IPS-18c (cell line): ENCODE measurements around the gene BAHD1.

Source experiments
- H3K4me3 ChIP-seq: 2 replicates; pipeline ENCODE4 v1.7.0; 2013; ENCODE audit warnings: low read depth, mild to moderate bottlenecking, low read length, moderate library complexity; ENCODE audit not compliant: insufficient read depth
- H3K9me3 ChIP-seq: one replicate; pipeline ENCODE4 v1.6.1; 2013; ENCODE audit warnings: mild to moderate bottlenecking, low read length, moderate library complexity; ENCODE audit not compliant: control insufficient read depth, insufficient read depth

Gene BAHD1

DNA sequence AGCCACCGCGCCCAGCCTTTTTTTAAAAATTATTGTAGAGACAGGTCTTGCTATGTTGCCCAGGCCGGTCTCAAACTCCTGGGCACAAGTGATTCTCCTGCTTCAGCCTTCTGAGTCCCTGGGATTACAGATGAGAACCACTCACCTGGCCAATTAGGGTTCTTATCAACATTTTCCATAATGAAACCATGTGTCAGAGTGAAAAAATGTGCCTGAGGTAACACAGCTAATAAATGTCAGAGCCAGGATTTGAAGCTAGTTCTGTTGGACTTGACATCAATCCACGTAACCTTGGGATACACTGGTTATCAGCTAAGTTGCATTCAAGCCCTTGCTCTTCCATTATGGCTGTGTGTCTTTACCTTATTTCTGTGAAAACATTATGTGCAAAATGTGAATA lies 59.2 kb downstream of the BAHD1 start:
- H3K4me3 ChIP-seq, result no peak overlapping the region

DNA sequence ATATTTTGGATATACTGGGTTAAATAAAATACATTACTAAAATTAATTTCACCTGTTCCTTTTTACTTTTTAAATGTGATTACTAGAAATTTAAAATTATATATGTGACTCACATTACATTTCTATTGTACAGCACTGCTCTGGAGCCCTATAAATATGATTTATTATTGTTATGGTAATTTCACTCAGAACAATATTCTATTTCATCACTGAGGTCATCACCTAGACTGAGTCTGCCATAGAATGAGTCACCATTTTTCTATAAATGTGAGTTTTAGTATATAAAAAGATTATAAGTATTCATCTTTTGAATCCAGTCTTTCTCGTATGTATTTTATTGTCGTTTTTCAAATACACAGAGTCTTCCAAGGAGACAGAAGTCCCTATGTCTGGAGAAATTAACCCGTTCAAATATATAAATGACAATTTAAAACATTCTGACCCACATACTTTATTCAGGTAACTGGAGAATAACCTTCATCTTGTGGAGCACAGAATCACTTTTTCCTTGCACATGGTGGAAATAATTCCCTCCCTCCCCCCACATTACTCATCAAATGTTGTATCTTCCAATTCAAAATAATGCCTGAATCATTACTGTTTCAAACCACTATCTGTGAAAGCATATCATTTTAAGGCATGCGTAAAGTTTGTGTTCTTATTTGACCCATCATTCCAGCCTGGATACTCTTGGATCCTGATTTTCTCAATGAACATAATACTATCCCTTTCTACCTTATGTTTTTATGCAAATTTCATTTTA lies 60.0 kb downstream of the BAHD1 start:
- Histone ChIP-seq H3K4me3 (no peak overlapping the region), H3K9me3 (no peaks in the 10 kb centered on the region)

More for the DNA sequence above, 59.2 kb downstream of the BAHD1 start:
- H3K9me3 ChIP-seq, result no peaks in the 10 kb centered on the region

GRCh38 chr15:40501487-40501886 lies 60.7 kb downstream of the BAHD1 start:
- H3K4me3 ChIP-seq, result no peak overlapping the region
- no peaks in the 10 kb centered on the region for H3K9me3 ChIP-seq

DNA sequence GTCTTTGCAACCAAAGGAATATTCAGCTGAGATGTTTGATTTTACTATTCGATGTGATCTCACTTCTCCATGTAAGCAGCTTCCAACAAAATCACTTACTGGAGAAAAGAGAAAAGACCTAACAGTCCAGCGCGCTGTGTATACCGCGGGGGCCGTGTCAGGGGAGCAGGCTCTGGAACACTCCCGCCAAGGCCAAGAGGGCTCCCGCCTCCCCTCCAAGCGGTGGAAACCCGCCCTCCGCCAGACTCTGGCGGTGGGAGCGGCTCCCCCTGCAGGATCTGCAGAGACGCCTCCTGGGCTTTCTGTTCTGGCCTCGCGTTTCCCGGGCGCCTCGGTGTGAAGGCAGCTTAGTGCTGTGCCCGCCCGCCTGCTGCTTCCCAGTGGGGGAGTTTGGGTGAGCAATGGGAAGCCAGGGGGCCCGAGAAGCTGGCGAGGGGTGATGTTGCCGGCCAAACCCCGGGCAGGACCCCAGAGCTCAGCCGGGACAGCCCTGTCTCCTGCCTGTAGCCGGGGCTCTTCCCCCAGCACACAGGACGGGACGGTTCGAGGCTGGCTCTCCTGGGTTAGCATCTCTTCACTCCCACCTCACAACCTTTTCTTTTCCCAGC lies 66.3 kb downstream of the BAHD1 start:
- Histone ChIP-seq H3K9me3 (peaks cover 2% of the 10 kb centered on the region), H3K4me3 (peak overlapping the region; percentile 44; the same call in 1 of the 2 replicates)

DNA sequence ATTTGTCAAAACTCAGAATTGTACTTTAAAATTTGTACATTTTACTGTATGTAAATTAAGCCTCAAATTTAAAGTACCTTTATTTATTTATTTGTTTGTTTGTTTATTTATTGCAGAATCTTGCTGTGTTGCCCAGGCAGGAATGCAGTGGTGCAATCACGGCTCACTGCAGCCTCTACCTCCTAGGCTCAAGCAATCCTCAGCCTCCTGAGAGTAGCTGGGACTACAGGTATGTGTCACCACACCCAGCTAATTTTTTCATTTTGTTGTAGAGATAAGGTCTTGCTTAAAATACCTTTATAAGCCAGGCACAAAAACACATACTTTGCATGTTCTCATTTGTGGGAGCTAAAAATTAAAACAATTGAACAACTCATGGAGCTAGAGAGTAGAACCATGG lies 67.5 kb downstream of the BAHD1 start:
- H3K4me3 ChIP-seq, result no peak overlapping the region

GRCh38 chr15:40510201-40510600 lies 69.4 kb downstream of the BAHD1 start:
- Histone ChIP-seq H3K4me3 (no peak overlapping the region), H3K9me3 (peaks cover 2% of the 10 kb centered on the region)

More for the DNA sequence above, 67.5 kb downstream of the BAHD1 start:
- peaks cover 2% of the 10 kb centered on the region for H3K9me3 ChIP-seq

GRCh38 chr15:40511093-40511471 lies 70.3 kb downstream of the BAHD1 start:
- Histone ChIP-seq H3K9me3 (peaks cover 2% of the 10 kb centered on the region), H3K4me3 (peak overlapping the region; percentile 55)

DNA sequence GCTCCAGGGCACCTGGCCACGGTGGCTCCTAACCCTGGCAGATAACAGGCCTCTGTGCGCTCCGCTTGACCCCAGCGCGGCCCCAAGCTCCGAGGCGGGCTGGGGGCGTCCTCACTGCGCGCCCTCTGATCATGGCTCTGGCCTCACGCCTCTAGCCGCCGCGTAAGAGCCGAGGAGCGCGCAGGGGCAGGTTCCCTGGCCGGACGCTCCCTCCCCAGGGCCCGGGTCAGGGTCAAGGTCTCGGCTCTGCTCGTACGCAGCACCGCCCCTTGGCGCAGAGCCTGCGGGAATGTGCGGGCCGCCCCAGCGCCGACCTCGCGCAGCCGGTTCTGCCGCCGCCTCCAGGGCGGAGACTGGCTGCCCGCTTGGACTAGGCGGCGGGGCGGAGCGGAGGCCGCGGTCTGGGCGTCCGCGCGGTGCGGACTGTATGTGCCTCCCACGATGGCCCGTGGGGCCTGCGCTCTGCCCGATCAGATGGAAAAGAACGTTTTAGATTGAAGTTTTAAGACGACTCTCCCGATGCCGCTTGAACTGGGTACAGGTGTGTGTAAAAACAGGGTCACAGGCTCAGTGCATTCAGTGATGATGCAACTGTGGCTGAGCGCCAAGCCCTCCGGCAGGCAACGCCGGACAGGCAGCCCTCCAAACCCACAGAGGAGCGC lies 70.8 kb downstream of the BAHD1 start:
- peak overlapping the region; percentile 55 for H3K4me3 ChIP-seq
- peaks cover 2% of the 10 kb centered on the region for H3K9me3 ChIP-seq

DNA sequence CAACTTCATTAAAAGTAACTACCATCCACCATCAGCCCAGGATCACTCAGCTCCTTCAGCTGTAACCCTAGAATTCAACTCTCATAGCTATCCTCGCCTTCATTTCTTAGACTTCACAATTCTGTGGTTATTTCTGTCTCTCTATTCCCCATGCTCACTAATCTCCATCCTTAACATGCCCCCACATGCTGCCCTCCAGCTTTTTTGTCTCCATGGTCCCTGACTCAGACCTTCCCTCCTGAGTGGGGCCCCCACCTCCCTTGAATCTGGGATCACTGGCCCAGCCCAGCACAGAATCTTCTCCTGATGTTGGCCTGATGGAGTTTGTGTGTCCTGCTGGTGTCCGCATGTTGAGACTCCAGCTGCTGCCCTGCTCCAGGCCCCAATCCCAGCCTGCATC lies 71.7 kb downstream of the BAHD1 start:
- no peak overlapping the region for H3K4me3 ChIP-seq
- peaks cover 2% of the 10 kb centered on the region for H3K9me3 ChIP-seq

DNA sequence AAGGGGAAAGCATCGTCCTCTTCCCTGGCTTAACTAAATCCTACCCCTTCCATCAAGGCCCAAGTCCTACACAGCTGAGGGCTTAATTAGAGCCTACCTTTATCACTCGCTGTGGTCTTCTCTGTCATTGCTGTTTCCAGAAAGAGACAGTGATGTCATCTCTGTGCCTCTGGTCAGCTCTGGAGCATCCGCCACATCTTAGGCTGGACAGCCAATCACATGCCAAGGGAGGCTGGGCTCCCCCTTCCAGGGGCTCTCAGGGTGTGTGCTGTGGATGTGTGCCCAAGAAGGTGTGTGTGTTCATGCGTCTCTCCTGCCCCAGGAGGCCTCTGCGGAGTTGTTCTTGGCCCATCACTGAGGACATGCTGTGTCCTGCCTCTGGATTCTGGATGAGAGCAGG lies 72.9 kb downstream of the BAHD1 start:
- peaks cover 2% of the 10 kb centered on the region for H3K9me3 ChIP-seq
- no peak overlapping the region for H3K4me3 ChIP-seq

GRCh38 chr15:40516322-40516721 lies 75.6 kb downstream of the BAHD1 start:
- H3K4me3 ChIP-seq, result no peak overlapping the region
- H3K9me3 ChIP-seq, result peaks cover 2% of the 10 kb centered on the region
